DOHH2 (cell line): ENCODE results near the gene JMJD8.

Source experiments
- H3F3A ChIP-seq: fragments of 200-600 bp; sonication (generic), shearing (Covaris generic); 2 replicates; pipeline ENCODE4 v1.6.0; 2016; ENCODE audit warnings: antibody characterized with exemption, mild to moderate bottlenecking; ENCODE audit not compliant: control insufficient read depth, insufficient read depth
- H3K27ac ChIP-seq: fragments of 200-600 bp; sonication (generic); 2 replicates; pipeline ENCODE4 v1.5.1; 2014; ENCODE audit warnings: low read depth, mild to moderate bottlenecking, low read length, moderate library complexity
- H3K27me3 ChIP-seq: fragments of 200-600 bp; sonication (generic); 2 replicates; pipeline ENCODE4 v1.6.1; 2014; ENCODE audit warnings: mild to moderate bottlenecking, low read length, mixed read lengths; ENCODE audit not compliant: control insufficient read depth
- H3K36me3 ChIP-seq: fragments of 200-600 bp; sonication (generic); 2 replicates; pipeline ENCODE4 v1.6.1; 2014; ENCODE audit warnings: mild to moderate bottlenecking, low read length, moderate library complexity, mixed read lengths; ENCODE audit not compliant: control insufficient read depth
- H3K4me1 ChIP-seq: fragments of 200-600 bp; sonication (generic); 2 replicates; pipeline ENCODE4 v1.6.1; 2014; ENCODE audit warnings: mild to moderate bottlenecking, low read length, mixed read lengths; ENCODE audit not compliant: control insufficient read depth
- H3K4me2 ChIP-seq: fragments of 200-600 bp; sonication (generic); 2 replicates; pipeline ENCODE4 v1.6.0; 2014; ENCODE audit warnings: mild to moderate bottlenecking, low read length, moderate library complexity
- H3K4me3 ChIP-seq: fragments of 200-600 bp; sonication (generic); 2 replicates; pipeline ENCODE4 v1.5.1; 2014; ENCODE audit warnings: mild to moderate bottlenecking, low read length, mixed read lengths
- H3K79me2 ChIP-seq: fragments of 200-600 bp; sonication (generic); 2 replicates; pipeline ENCODE4 v1.6.1; 2014; ENCODE audit warnings: mild to moderate bottlenecking, low read length, mixed read lengths; ENCODE audit not compliant: control insufficient read depth
- H3K9me2 ChIP-seq: fragments of 200-600 bp; sonication (generic); replicated peaks from 2 replicates; pipeline ENCODE4 v1.6.1; 2014; ENCODE audit warnings: mild to moderate bottlenecking, low read length, mixed read lengths; ENCODE audit not compliant: control insufficient read depth
- H3K9me3 ChIP-seq: fragments of 200-600 bp; sonication (generic); 2 replicates; pipeline ENCODE4 v1.6.1; 2014; ENCODE audit warnings: antibody characterized with exemption, low read length, mixed read lengths; ENCODE audit not compliant: control insufficient read depth, insufficient read depth
- H4K20me1 ChIP-seq: fragments of 200-600 bp; sonication (generic); 2 replicates; pipeline ENCODE4 v1.6.0; 2014; ENCODE audit warnings: low read depth, mild to moderate bottlenecking, antibody characterized with exemption, low read length, moderate library complexity; ENCODE audit not compliant: control insufficient read depth, insufficient read depth
- EZH2phosphoT487 ChIP-seq: fragments of 200-600 bp; sonication (generic); IDR thresholded peaks from 2 replicates; pipeline ENCODE4 v1.6.1; 2017; ENCODE audit warnings: borderline replicate concordance, mild to moderate bottlenecking, antibody characterized with exemption, low read length, moderate library complexity, mixed read lengths
- TF ChIP-seq, protein P1 (sequence below): fragments of 200-600 bp; sonication (generic); IDR thresholded peaks from one replicate; pipeline ENCODE4 v1.5.1; 2014; ENCODE audit warnings: antibody characterized with exemption, mild to moderate bottlenecking, low read depth, low read length; ENCODE audit not compliant: poor library complexity, severe bottlenecking

Gene JMJD8

DNA sequence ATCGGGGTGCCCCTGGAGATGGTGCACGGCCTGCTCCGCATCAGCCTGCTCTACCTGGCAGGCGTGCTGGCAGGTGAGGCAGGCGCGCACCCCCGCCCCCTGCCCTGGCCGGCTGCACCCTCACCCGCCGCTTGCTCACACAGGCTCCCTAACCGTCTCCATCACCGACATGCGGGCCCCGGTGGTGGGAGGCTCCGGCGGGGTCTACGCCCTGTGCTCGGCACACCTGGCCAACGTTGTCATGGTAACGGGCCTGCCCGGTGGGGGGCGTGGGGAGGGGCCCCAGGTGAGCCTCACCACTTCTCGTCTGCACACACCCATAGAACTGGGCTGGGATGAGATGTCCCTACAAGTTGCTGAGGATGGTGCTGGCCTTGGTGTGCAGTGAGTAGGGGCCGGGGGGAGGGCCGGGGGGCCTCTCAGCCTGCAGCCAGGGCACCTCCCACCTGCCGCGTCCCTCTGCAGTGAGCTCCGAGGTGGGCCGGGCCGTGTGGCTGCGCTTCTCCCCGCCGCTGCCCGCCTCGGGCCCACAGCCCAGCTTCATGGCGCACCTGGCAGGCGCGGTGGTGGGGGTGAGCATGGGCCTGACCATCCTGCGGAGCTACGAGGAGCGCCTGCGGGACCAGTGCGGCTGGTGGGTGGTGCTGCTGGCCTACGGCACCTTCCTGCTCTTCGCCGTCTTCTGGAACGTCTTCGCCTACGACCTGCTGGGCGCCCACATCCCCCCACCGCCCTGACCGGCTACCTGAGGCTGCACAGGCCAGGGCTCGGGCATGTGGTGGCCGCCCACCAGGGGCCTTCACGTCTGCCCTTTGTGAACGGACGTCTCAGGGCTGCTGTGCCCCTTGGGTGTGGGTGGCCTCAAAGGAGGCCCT, 6.6 kb downstream of the JMJD8 start:
- Histone ChIP-seq H3K9me3 (no peaks in the 10 kb centered on the region), H3K9me2 (no peaks in the 10 kb centered on the region), H3K4me2 (no peak overlapping the region), H3K79me2 (peaks cover 22% of the 10 kb centered on the region), H3F3A (no peaks in the 10 kb centered on the region; the same call in 1 of the 2 replicates), H4K20me1 (peaks cover 17% of the 10 kb centered on the region; the same call in 1 of the 2 replicates), H3K27me3 (peaks cover 3% of the 10 kb centered on the region; the same call in 1 of the 2 replicates), H3K4me3 (no peak overlapping the region), H3K4me1 (peaks cover 35% of the 10 kb centered on the region), H3K27ac (no peak overlapping the region), H3K36me3 (peaks cover 38% of the 10 kb centered on the region)
- no peak for TF ChIP-seq EZH2phosphoT487
- TF ChIP-seq, protein P1, sequence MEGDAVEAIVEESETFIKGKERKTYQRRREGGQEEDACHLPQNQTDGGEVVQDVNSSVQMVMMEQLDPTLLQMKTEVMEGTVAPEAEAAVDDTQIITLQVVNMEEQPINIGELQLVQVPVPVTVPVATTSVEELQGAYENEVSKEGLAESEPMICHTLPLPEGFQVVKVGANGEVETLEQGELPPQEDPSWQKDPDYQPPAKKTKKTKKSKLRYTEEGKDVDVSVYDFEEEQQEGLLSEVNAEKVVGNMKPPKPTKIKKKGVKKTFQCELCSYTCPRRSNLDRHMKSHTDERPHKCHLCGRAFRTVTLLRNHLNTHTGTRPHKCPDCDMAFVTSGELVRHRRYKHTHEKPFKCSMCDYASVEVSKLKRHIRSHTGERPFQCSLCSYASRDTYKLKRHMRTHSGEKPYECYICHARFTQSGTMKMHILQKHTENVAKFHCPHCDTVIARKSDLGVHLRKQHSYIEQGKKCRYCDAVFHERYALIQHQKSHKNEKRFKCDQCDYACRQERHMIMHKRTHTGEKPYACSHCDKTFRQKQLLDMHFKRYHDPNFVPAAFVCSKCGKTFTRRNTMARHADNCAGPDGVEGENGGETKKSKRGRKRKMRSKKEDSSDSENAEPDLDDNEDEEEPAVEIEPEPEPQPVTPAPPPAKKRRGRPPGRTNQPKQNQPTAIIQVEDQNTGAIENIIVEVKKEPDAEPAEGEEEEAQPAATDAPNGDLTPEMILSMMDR: no peak

DNA sequence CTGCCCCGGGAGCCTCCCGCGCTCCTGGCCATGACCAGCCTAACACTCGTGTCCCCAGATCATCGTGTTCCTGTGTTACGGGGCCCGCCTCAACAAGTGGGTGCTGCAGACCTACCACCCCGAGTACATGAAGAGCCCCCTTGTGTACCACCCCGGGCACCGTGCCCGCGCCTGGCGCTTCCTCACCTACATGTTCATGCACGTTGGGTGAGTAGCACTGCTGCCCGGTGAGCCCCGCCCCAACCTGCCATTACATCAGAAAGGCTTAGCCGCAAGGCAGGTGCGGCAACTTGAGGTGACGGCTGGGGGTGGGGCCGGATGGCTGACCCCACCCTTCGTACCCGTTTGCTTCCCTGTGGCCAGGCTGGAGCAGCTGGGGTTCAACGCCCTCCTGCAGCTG, 7.2 kb downstream of the JMJD8 start:
- Histone ChIP-seq H3K4me2 (no peak overlapping the region), H3K9me2 (no peaks in the 10 kb centered on the region), H3K9me3 (no peaks in the 10 kb centered on the region), H3K4me1 (peaks cover 29% of the 10 kb centered on the region), H3K4me3 (no peak overlapping the region), H3F3A (no peaks in the 10 kb centered on the region; the same call in 1 of the 2 replicates), H3K36me3 (peaks cover 38% of the 10 kb centered on the region), H3K27ac (no peak overlapping the region), H3K27me3 (peaks cover 3% of the 10 kb centered on the region; the same call in 1 of the 2 replicates), H3K79me2 (peaks cover 16% of the 10 kb centered on the region), H4K20me1 (peaks cover 16% of the 10 kb centered on the region; the same call in 1 of the 2 replicates)
- TF ChIP-seq EZH2phosphoT487: no peak
- TF ChIP-seq, protein P1: no peak

DNA sequence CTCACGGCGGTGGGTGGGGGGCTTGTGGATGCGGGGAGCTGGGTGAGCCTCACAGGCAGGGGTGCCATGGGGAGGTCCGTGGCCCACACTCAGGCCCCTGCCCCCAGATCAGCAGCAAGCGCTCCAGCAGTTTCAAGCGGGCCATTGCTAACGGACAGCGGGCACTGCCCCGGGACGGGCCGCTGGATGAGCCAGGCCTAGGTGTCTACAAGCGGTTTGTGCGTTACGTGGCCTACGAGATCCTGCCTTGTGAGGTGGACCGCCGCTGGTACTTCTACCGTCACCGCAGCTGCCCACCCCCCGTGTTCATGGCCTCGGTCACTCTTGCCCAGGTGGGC, 7.6 kb downstream of the JMJD8 start:
- no peak overlapping the region for H3K27ac ChIP-seq
- peaks cover 14% of the 10 kb centered on the region; the same call in 1 of the 2 replicates for H4K20me1 ChIP-seq
- H3K79me2 ChIP-seq: peaks cover 12% of the 10 kb centered on the region
- peaks cover 3% of the 10 kb centered on the region; the same call in 1 of the 2 replicates for H3K27me3 ChIP-seq
- no peaks in the 10 kb centered on the region for H3K9me3 ChIP-seq
- no peaks in the 10 kb centered on the region for H3K9me2 ChIP-seq
- H3K4me1 ChIP-seq: peaks cover 25% of the 10 kb centered on the region
- no peak overlapping the region for H3K4me3 ChIP-seq
- TF ChIP-seq, protein P1: no peak
- TF ChIP-seq EZH2phosphoT487: no peak
- no peak overlapping the region for H3K4me2 ChIP-seq
- H3F3A ChIP-seq: no peaks in the 10 kb centered on the region; the same call in 1 of the 2 replicates
- peaks cover 36% of the 10 kb centered on the region for H3K36me3 ChIP-seq
